ENCODE measurements around the gene LASP1NB.
A peak's percentile ranks its signal among the peaks of the same experiment; 100 is the strongest.

The LASP1NB gene

DNA sequence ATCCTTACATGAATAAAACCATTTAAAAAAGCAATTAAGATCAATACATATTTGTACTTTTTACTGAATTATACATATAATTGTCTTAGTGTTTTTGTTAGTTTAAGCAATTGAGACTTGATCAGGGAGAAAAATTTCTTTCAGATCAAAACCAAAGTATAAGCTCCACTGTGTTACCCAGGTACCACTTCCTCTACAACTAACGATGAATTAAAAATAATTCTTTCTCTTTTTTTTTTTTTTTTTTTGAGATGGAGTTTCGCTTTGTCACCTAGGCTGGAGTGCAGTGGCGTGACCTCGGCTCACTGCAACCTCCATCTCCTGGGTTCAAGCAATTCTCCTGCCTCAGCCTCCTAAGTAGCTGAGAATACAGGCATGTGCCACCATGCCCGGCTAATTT, 35.0 kb downstream of the LASP1NB start:
- no peak for DNase-seq (ENCODE audit: low read depth, low spot score)
- Mint-ChIP-seq H3K36me3 (ENCODE audit: low read depth) (no peaks in the 10 kb centered on the region), H3K27me3 (ENCODE audit: low read depth) (no peaks in the 10 kb centered on the region), H3K27ac (ENCODE audit: unreplicated experiment) (no peak overlapping the region), H3K4me3 (no peak overlapping the region), H3K9me3 (no peaks in the 10 kb centered on the region), H3K4me1 (no peaks in the 10 kb centered on the region)
- TF ChIP-seq, protein P1, sequence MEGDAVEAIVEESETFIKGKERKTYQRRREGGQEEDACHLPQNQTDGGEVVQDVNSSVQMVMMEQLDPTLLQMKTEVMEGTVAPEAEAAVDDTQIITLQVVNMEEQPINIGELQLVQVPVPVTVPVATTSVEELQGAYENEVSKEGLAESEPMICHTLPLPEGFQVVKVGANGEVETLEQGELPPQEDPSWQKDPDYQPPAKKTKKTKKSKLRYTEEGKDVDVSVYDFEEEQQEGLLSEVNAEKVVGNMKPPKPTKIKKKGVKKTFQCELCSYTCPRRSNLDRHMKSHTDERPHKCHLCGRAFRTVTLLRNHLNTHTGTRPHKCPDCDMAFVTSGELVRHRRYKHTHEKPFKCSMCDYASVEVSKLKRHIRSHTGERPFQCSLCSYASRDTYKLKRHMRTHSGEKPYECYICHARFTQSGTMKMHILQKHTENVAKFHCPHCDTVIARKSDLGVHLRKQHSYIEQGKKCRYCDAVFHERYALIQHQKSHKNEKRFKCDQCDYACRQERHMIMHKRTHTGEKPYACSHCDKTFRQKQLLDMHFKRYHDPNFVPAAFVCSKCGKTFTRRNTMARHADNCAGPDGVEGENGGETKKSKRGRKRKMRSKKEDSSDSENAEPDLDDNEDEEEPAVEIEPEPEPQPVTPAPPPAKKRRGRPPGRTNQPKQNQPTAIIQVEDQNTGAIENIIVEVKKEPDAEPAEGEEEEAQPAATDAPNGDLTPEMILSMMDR (conservative IDR thresholded peaks at IDR 0.05): no peak

DNA sequence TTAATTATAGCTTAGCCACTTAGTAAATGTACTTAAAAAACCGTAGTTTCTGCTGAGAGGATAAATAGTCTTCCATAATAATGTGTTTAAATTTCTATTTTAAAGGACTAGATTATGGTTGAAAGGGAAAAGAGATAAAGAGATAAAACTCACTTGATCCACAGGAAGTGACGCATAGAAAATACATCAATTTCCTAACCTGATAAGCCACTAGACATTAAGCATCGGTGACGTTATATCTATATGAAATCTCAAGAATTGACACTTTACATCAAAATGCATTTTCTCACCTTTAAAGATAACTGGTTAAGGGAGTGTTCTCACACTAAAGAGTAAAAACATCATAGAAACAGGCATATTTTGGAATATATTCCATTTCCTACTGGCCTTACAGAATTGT, 36.0 kb downstream of the LASP1NB start:
- H3K36me3 Mint-ChIP-seq (ENCODE audit: low read depth): no peaks in the 10 kb centered on the region
- H3K4me3 Mint-ChIP-seq: no peak overlapping the region
- H3K27ac Mint-ChIP-seq (ENCODE audit: unreplicated experiment): no peak overlapping the region
- no peaks in the 10 kb centered on the region for H3K27me3 Mint-ChIP-seq (ENCODE audit: low read depth)
- H3K4me1 Mint-ChIP-seq: no peaks in the 10 kb centered on the region
- TF ChIP-seq, protein P1 (conservative IDR thresholded peaks at IDR 0.05): no peak
- no peak for DNase-seq (ENCODE audit: low read depth, low spot score)
- no peaks in the 10 kb centered on the region for H3K9me3 Mint-ChIP-seq

DNA sequence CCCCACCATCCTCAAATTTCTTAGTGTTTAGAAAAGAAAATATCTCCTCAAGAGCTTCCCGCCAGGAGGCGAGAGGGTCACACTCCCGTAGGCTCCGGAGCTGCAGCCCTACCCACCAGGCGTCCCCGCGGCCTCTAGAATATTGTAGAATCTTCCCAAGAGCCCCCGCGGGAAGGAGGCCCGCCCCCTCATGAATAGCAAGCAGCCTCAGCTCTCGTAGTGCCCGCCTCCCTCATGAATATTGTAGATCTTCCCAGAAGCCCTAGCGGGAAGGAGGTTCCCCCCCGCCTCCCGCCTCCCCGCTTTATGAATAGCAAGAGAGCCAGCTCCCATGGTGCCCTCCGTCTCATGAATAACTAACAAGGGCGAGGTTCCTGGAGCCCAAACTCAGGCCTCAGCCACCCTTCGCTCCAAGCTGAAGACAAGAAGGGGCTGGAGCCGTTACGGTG, 41.9 kb downstream of the LASP1NB start, which contains the start of gene FBXO47:
Gene FBXO47, minus strand, starts transcription at position 114 of the 449 bp plus-strand sequence. CDS start 4,378 bp downstream, outside the sequence.
- H3K4me1 Mint-ChIP-seq: peaks cover 7% of the 10 kb centered on the region
- TF ChIP-seq, protein P1 (conservative IDR thresholded peaks at IDR 0.05): no peak
- H3K27me3 Mint-ChIP-seq (ENCODE audit: low read depth): no peaks in the 10 kb centered on the region
- H3K36me3 Mint-ChIP-seq (ENCODE audit: low read depth): peaks cover 2% of the 10 kb centered on the region
- H3K4me3 Mint-ChIP-seq: peak within 1 kb of the TSS; percentile 76
- H3K9me3 Mint-ChIP-seq: peaks cover 5% of the 10 kb centered on the region
- no peak within 1 kb of the TSS for H3K27ac Mint-ChIP-seq (ENCODE audit: unreplicated experiment)
- DNase-seq (ENCODE audit: low read depth, low spot score): peak; percentile 66

DNA sequence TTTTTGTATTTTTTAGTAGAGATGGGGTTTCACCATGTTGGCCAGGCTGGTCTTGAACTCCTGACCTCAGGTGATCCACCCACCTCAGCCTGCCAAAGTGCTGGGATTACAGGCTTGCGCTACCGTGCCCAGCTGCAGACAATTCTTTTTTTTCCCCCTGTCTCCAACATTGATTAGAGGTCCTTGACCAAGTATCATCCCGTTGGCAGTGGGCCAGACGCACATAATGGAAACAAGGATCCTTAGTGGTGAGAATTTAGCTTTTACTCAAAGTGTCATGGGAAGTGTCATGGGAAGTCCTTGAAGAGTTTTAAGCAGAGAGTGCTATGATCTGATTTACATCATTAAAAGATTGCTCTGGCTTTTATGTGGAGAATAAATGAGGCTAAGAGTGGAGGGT, 43.9 kb downstream of the LASP1NB start:
- peaks cover 7% of the 10 kb centered on the region for H3K4me1 Mint-ChIP-seq
- TF ChIP-seq, protein P1 (conservative IDR thresholded peaks at IDR 0.05): no peak
- no peak overlapping the region for H3K4me3 Mint-ChIP-seq
- H3K36me3 Mint-ChIP-seq (ENCODE audit: low read depth): peaks cover 2% of the 10 kb centered on the region
- H3K27me3 Mint-ChIP-seq (ENCODE audit: low read depth): no peaks in the 10 kb centered on the region
- DNase-seq (ENCODE audit: low read depth, low spot score): no peak
- peaks cover 5% of the 10 kb centered on the region for H3K9me3 Mint-ChIP-seq
- no peak overlapping the region for H3K27ac Mint-ChIP-seq (ENCODE audit: unreplicated experiment)

DNA sequence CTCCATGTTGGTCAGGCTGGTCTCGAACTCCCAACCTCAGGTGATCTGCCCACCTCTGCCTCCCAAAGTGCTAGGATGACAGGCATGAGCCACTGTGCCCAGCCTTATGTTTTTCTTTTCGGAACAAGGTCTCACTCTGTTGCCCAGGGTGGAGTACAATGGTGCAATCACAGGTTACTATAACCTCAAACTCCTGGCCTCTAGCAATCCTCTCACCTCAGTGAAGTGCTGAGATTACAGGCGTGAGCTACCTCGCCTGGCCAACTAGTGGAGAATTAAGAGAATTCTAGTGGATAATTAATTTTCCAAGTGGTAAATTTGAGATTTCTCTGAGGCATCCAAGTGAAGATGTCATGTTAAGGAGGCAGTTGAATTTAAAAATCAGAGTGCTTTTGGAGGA, 44.7 kb downstream of the LASP1NB start:
- no peaks in the 10 kb centered on the region for H3K27me3 Mint-ChIP-seq (ENCODE audit: low read depth)
- TF ChIP-seq, protein P1 (conservative IDR thresholded peaks at IDR 0.05): no peak
- no peak for DNase-seq (ENCODE audit: low read depth, low spot score)
- no peak overlapping the region for H3K4me3 Mint-ChIP-seq
- peaks cover 2% of the 10 kb centered on the region for H3K36me3 Mint-ChIP-seq (ENCODE audit: low read depth)
- H3K27ac Mint-ChIP-seq (ENCODE audit: unreplicated experiment): no peak overlapping the region
- H3K4me1 Mint-ChIP-seq: peaks cover 7% of the 10 kb centered on the region
- H3K9me3 Mint-ChIP-seq: peaks cover 5% of the 10 kb centered on the region
